Heart left ventricle (tissue), 16 donors: Measurements from ENCODE around the gene MAP2K5. TPM values are rescaled to one million over a fixed set of nuclear protein-coding genes. Genes with fewer than 3 reads are reported as not detected.
A peak's percentile ranks its signal among the peaks of the same experiment; 100 is the strongest.

Experiments used
- ATAC-seq, 4 donors: fragments of 200-7000 bp; cut with Tn5 transposase; one replicate each; pipeline ENCODE4 v1.9.1; 2020 to 2022; ENCODE audit warnings: moderate library complexity in 4 of 4, mild to moderate bottlenecking in 3 of 4, moderate number of reproducible peaks in 1 of 4
- DNase-seq, 5 donors: peaks; one replicate each; pipeline ENCODE4 v3.0.0-alpha.2; 2020
- H3K27ac ChIP-seq, 12 donors: fragments of 200-600 bp; sonication (generic) in 4 of 12; one replicate each; pipeline versions ENCODE4 v1.5.0 to v1.8.0; 2016 to 2022; ENCODE audit warnings: mild to moderate bottlenecking in 2 of 12
- H3K27me3 ChIP-seq, 9 donors: fragments of 200-600 bp; sonication (generic) in 2 of 9; one replicate each; pipeline versions ENCODE4 v1.5.1 to v1.8.0; 2016 to 2022; ENCODE audit warnings: mild to moderate bottlenecking in 3 of 9
- H3K36me3 ChIP-seq, 9 donors: fragments of 200-600 bp; sonication (generic) in 2 of 9; one replicate each; pipeline versions ENCODE4 v1.5.0 to v1.8.0; 2018 to 2022; ENCODE audit warnings: mild to moderate bottlenecking in 2 of 9
- H3K4me1 ChIP-seq, 12 donors: fragments of 200-600 bp; sonication (generic) in 4 of 12; one replicate each; pipeline versions ENCODE4 v1.5.0 to v1.8.0; 2016 to 2022; ENCODE audit warnings: mild to moderate bottlenecking in 3 of 12
- H3K4me3 ChIP-seq, 12 donors: fragments of 200-600 bp; sonication (generic) in 4 of 12; one replicate each; pipeline versions ENCODE4 v1.5.0 to v1.8.0; 2017 to 2022; ENCODE audit warnings: mild to moderate bottlenecking in 9 of 12, moderate library complexity in 4 of 12
- H3K9me3 ChIP-seq, 12 donors: fragments of 200-600 bp; sonication (generic) in 4 of 12; one replicate each; pipeline versions ENCODE4 v1.5.0 to v1.8.0; 2016 to 2022; ENCODE audit warnings: mild to moderate bottlenecking in 1 of 12
- POLR2A ChIP-seq, 2 donors: fragments of 450-650 bp; IDR thresholded peaks; one replicate each; pipeline ENCODE4 v1.6.1; 2017; ENCODE audit warnings: antibody characterized with exemption in 2 of 2, mild to moderate bottlenecking in 2 of 2, moderate library complexity in 2 of 2
- WGBS, 4 donors: extraction: QIAGEN DNeasy Blood & Tissue Kit in 2 of 4; methylation state at CpG; one replicate each; pipeline versions ENCODE4 v1.1.5 to v1.1.7; 2013 to 2018; 5-methylcytosine and 5-hydroxymethylcytosine counted together
- intact Hi-C, 10 donors: fragments of 100-400 bp; cut with DNase I; formaldehyde crosslinking; loops; one replicate each; pipeline versions ENCODE4 v1.11.1 to v1.14.2; 2022
- polyA plus RNA-seq, 2 donors: library from polyadenylated mRNA; stranded (reverse); fragments of 200-250 nt; gene quantifications; one replicate each; pipeline ENCODE4 v1.2.3, GENCODE V29; 2013
- total RNA-seq, 9 donors: library from RNA; depleted of rRNA in 2 of 9; stranded (reverse); fragments of >200 nt in 2 of 9; fragmentation: NEBNext Ultra II Directional in 3 of 9; extraction: Animal tissue kit (Norgen Biotek cat#: 25700) in 3 of 9; gene quantifications; one replicate each; pipeline versions ENCODE4 v1.1.0 to v1.2.4, GENCODE V29; 2016 to 2023
- TF ChIP-seq, protein P1 (sequence below), 12 donors: fragments of 200-600 bp; sonication (generic) in 4 of 12; IDR thresholded peaks; one replicate each; pipeline versions ENCODE4 v1.5.0 to v1.8.0; 2018 to 2022; ENCODE audit warnings: antibody characterized with exemption in 12 of 12, mild to moderate bottlenecking in 5 of 12
- donor health status: ischemic (EF 13 %, LVEDD 7.1; RV severe dilation, severe dysfunction).
- donor health status: healthy with polysubstance abuse.
- donor health status: DM: no; HTN: yes; CAD: no.
- donor health status: DM: no; HTN: no; CAD: no.
- donor health status: ischemic (EF 25% LVEDD 6.9; RV normal size, moderate dysfunction).
- donor health status: ischemic (EF 25% LVEDD 5.7; RV mildly dilated, moderate dysfunction).
- donor health status: healthy.
- donor health status: DM: yes; HTN: yes; CAD: no.
- donor health status: ischemic (EF 35%, LVEDD 5.7; RV mildly dilated, moderate dysfunction).
- donor health status: nonischemic (EF 11% LVEDD 7.7; RV severe dilation, severe dysfunction).
- donor health status: DM: yes; HTN: yes; CAD: no.
- donor health status: PGD.
- donor health status: ischemic (EF 29% LVEDD 5.4; RV normal size, mild dysfunction).
- donor health status: nonischemic (EF 23%, LVEDD 6.1; RV moderate dilation, normal function).

The MAP2K5 gene
- total and polyA plus RNA-seq, 11 donors = 8.1 to 32.0 (median 19.1) TPM

DNA sequence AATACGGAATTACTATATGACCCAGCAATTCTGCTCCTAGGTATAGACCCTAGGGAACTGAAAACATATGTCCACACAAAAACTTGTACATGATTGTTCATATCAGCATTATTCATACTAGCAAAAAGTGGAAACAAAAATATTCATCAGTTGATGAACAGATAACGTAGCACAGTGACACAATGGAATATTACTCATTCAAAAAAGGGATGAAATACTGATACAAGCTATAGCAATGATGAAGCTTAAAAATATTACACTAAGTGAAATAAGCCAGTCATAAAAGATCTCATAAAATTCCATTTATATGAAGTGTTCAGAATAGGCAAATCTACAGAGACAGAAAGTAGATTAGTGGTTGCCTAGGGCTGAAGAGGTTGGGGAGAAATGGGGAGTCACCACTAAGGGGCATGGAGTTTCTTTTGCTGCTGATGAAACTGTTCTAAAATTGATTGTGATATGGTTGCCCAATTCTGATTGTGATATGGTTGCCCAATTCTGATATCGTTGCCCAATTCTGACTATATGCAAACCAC is 11.1 kb upstream of the MAP2K5 start:
- no peak overlapping the region for H3K4me3 ChIP-seq
- H3K4me1 ChIP-seq = peaks cover 0 to 10% (median 0%) of the 10 kb centered on the region in 12 donors
- H3K9me3 ChIP-seq = no peaks in the 10 kb centered on the region
- H3K27me3 ChIP-seq = no peaks in the 10 kb centered on the region
- H3K27ac ChIP-seq = no peak overlapping the region
- TF ChIP-seq, protein P1, sequence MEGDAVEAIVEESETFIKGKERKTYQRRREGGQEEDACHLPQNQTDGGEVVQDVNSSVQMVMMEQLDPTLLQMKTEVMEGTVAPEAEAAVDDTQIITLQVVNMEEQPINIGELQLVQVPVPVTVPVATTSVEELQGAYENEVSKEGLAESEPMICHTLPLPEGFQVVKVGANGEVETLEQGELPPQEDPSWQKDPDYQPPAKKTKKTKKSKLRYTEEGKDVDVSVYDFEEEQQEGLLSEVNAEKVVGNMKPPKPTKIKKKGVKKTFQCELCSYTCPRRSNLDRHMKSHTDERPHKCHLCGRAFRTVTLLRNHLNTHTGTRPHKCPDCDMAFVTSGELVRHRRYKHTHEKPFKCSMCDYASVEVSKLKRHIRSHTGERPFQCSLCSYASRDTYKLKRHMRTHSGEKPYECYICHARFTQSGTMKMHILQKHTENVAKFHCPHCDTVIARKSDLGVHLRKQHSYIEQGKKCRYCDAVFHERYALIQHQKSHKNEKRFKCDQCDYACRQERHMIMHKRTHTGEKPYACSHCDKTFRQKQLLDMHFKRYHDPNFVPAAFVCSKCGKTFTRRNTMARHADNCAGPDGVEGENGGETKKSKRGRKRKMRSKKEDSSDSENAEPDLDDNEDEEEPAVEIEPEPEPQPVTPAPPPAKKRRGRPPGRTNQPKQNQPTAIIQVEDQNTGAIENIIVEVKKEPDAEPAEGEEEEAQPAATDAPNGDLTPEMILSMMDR (IDR thresholded peaks at IDR 0.05) = no peak
- TF ChIP-seq POLR2A (IDR thresholded peaks at IDR 0.05) = no peak
- WGBS, 4 donors = 80 to 83% (median 82%) methylated on average over 3 of the region's 3 CpGs
- intact Hi-C loops = no loop called here
- DNase-seq (no peak), ATAC-seq (no peak)
- H3K36me3 ChIP-seq = peaks cover 0 to 35% (median 9%) of the 10 kb centered on the region in 9 donors

DNA sequence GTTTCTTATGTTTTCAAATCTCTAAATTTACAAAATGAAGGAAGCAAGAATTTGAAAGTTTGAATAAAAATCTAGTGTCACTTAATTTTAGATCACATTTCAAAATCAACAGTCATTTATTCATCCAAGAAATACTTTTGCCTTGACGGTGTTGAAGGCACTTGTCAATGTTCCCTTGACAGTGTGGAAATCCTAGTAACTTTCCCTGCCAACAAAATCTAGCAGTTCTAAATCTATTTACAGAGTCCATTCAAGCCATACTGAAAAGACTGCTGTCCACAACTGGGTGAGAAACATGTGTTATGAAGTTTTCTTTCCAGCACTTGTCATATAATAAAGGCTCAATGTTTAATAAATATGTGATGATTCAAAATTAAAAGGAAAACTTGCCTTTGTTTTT is 8.6 kb upstream of the MAP2K5 start:
- H3K27me3 ChIP-seq = no peaks in the 10 kb centered on the region
- no peak for TF ChIP-seq POLR2A (IDR thresholded peaks at IDR 0.05)
- TF ChIP-seq, protein P1 (IDR thresholded peaks at IDR 0.05) = no peak
- no peaks in the 10 kb centered on the region for H3K9me3 ChIP-seq
- no peak for ATAC-seq
- H3K4me1 ChIP-seq = no peaks in the 10 kb centered on the region
- peaks cover 0 to 11% (median 0%) of the 10 kb centered on the region in 9 donors for H3K36me3 ChIP-seq
- no peak overlapping the region for H3K27ac ChIP-seq
- intact Hi-C loops = no loop called here
- H3K4me3 ChIP-seq = no peak overlapping the region
- 41 to 49% (median 46%) methylated on average over 1 of the region's 1 CpG for WGBS, 4 donors
- DNase-seq = no peak

DNA sequence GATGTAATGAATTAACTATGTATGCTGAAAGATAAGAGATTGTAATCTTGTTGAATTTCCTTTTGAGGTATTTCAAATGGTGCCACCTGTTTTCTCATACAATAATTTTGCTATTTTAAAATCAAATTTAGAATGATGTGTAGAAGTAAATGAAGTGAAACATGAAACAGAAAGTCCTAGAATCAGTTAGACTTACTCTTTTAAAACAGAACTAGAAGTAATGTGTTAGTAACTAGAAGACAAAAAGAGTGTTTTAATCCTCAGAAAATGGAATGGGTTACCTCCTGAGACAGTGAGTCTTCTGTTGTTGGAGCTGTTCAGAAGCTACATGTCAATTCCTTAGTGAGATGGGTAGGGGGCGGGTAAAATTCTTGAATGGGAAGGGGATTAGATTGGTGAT is 8.1 kb upstream of the MAP2K5 start:
- DNase-seq = no peak
- Histone ChIP-seq H3K9me3 (no peaks in the 10 kb centered on the region), H3K27ac (no peak overlapping the region), H3K4me1 (peaks cover 0 to 2% (median 0%) of the 10 kb centered on the region in 12 donors), H3K4me3 (no peak overlapping the region), H3K27me3 (no peaks in the 10 kb centered on the region), H3K36me3 (peaks cover 0 to 6% (median 0%) of the 10 kb centered on the region in 9 donors)
- ATAC-seq = no peak
- no peak for TF ChIP-seq POLR2A (IDR thresholded peaks at IDR 0.05)
- intact Hi-C loops = no loop called here
- 96 to 97% (median 97%) methylated on average over 1 of the region's 1 CpG for WGBS, 4 donors

DNA sequence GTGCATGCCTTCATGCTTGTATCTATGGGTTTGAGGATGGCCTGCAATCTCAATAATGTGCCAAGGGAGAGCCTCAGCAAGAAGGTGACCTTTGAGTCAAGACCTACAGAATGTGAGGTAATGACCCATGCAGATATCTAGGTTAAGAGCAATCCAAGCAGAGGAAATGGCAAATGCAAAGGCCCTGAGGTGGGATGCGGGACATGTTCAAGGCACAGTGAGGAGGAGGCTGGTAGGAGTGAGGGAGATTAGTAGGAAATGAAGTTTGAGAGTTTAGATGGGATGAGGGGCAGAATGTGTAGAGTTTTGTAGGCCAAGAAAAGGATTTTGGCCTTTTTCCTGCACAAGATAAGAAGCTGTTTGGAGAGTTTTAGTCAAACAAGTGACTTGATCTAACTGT is 4.7 kb upstream of the MAP2K5 start:
- Histone ChIP-seq H3K36me3 (no peaks in the 10 kb centered on the region), H3K4me3 (no peak overlapping the region), H3K4me1 (peaks cover 0 to 16% (median 2%) of the 10 kb centered on the region in 12 donors), H3K27me3 (no peaks in the 10 kb centered on the region), H3K9me3 (no peaks in the 10 kb centered on the region), H3K27ac (no peak overlapping the region)
- TF ChIP-seq, protein P1 (IDR thresholded peaks at IDR 0.05) = no peak
- TF ChIP-seq POLR2A (IDR thresholded peaks at IDR 0.05) = no peak
- ATAC-seq (no peak), DNase-seq (no peak)
- 97 to 100% (median 97%) methylated on average over 1 of the region's 1 CpG for WGBS, 4 donors
- intact Hi-C loops = no loop called here

DNA sequence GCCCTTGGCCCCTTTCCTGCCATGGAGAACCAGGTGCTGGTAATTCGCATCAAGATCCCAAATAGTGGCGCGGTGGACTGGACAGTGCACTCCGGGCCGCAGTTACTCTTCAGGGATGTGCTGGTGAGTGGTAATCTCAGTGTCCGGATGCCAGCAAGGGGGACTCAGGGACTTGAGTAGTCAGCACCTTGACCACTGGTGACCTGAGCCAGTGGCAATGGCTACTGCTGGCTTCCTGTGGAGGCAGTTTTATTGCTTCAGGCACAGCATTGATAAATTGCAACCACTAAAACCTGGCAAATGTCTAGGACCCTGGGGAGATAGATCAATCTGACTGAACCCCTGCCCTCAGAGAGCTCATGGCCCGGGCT is 830 bp downstream of the MAP2K5 start:
- WGBS, 4 donors = 31 to 50% (median 47%) methylated on average over 7 of the region's 7 CpGs
- H3K27ac ChIP-seq = peak overlapping the region; percentile 63 to 95 (median 88)
- H3K9me3 ChIP-seq = no peaks in the 10 kb centered on the region
- DNase-seq (peak in 4 of 5 donors; percentile 20 to 57 (median 28)), ATAC-seq (peak in 3 of 4 donors; percentile 4 to 17 (median 5))
- intact Hi-C loops = loop anchor here in 5 of 10 donors (2.0 to 10.0 kb wide), 4 partner anchors 23 to 294 kb away; partner anchors contain the start of gene C15orf61 (in 1 of the 5)
- H3K4me3 ChIP-seq = peak overlapping the region; percentile 45 to 98 (median 88)
- H3K4me1 ChIP-seq = peaks cover 0 to 38% (median 19%) of the 10 kb centered on the region in 12 donors
- H3K36me3 ChIP-seq = peaks cover 0 to 10% (median 0%) of the 10 kb centered on the region in 9 donors
- TF ChIP-seq, protein P1 (IDR thresholded peaks at IDR 0.05) = no peak
- no peak for TF ChIP-seq POLR2A (IDR thresholded peaks at IDR 0.05)
- no peaks in the 10 kb centered on the region for H3K27me3 ChIP-seq
